SJSA1 (cell line): Measurements from ENCODE around the gene PCDH11X. TPM values are rescaled to one million over a fixed set of nuclear protein-coding genes. Genes with fewer than 3 reads are reported as not detected.
"Not testable (repeated sequence)": the region's sequence is repeated elsewhere in the genome, so short reads cannot be mapped to it uniquely, and the experiment has no call there.

Experiments
- DNase-seq, 2 experiments: peaks; one replicate each; pipeline ENCODE4 v3.0.0-alpha.2; 2015 to 2020; ENCODE audit warnings: low spot score in 2 of 2, low read depth in 1 of 2
- H3K27ac ChIP-seq: fragments of 250-450 bp; sonication (Bioruptor Pico); 2 replicates; pipeline ENCODE4 v1.5.1; 2020; ENCODE audit warnings: mild to moderate bottlenecking, moderate library complexity
- H3K27me3 ChIP-seq: fragments of 250-450 bp; sonication (Bioruptor Pico); replicated peaks from 2 replicates; pipeline ENCODE4 v1.5.1; 2020; ENCODE audit warnings: mild to moderate bottlenecking, moderate library complexity
- H3K36me3 ChIP-seq: fragments of 250-450 bp; sonication (Bioruptor Pico); 2 replicates; pipeline ENCODE4 v1.5.1; 2020; ENCODE audit warnings: mild to moderate bottlenecking
- H3K4me1 ChIP-seq: fragments of 250-450 bp; sonication (Bioruptor Pico); replicated peaks from 2 replicates; pipeline ENCODE4 v1.6.1; 2021; ENCODE audit warnings: mild to moderate bottlenecking
- H3K4me3 ChIP-seq: fragments of 250-450 bp; sonication (Bioruptor Pico); 2 replicates; pipeline ENCODE4 v1.5.1; 2020; ENCODE audit warnings: mild to moderate bottlenecking
- H3K9me3 ChIP-seq: fragments of 250-450 bp; sonication (Bioruptor Pico); replicated peaks from 2 replicates; pipeline ENCODE4 v1.5.1; 2020; ENCODE audit warnings: mild to moderate bottlenecking
- total RNA-seq: library from RNA; depleted of rRNA; stranded (reverse); fragments of >200 nt; shearing (Covaris generic); gene quantifications from 2 replicates; pipeline ENCODE4 v1.2.3, GENCODE V29; 2014; rRNA removed

The PCDH11X gene
- not detected in 2 replicates for total RNA-seq

DNA sequence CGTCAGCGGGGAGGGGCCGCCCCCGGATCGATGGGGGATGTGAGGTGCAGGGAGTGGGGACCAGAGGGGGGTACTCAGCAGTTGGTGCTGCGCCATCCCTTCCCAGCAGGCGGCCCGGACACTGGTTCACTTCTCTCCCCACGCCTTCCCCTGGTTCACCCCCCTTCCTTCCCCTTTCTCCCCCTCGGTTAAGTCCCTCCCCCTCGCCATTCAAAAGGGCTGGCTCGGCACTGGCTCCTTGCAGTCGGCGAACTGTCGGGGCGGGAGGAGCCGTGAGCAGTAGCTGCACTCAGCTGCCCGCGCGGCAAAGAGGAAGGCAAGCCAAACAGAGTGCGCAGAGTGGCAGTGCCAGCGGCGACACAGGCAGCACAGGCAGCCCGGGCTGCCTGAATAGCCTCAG is at the start of gene PCDH11X:
Gene PCDH11X (plus strand): TSS at position 241 of the 400 bp plus-strand sequence. CDS start 56,130 bp downstream, outside the sequence.
- H3K27me3 ChIP-seq, H3K4me3 ChIP-seq, H3K4me1 ChIP-seq, DNase-seq, H3K9me3 ChIP-seq, H3K27ac ChIP-seq, H3K36me3 ChIP-seq: not testable (repeated sequence)

- not testable (repeated sequence) for H3K27ac ChIP-seq, H3K4me1 ChIP-seq, DNase-seq, H3K27me3 ChIP-seq, H3K9me3 ChIP-seq, H3K4me3 ChIP-seq, H3K36me3 ChIP-seq
Observed at GRCh38 chrX:91747446-91747845, 31.7 kb upstream of the PCDH11X start.

DNA sequence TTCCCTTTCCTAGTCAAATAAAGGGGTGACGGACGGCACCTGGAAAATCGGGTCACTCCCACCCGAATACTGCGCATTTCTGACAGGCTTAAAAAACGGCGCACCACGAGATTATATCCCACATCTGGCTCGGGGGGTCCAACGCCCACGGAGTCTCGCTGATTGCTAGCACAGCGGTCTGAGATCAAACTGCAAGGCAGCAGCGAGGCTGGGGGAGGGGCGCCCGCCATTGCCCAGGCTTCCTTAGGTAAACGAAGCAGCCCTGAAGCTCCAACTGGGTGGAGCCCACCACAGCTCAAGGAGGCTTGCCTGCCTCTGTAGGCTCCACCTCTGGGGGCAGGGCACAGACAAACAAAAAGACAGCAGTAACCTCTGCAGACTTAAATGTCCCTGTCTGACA is 26.2 kb upstream of the PCDH11X start:
- not testable (repeated sequence) for H3K9me3 ChIP-seq, H3K4me1 ChIP-seq, DNase-seq

GRCh38 chrX:91770619-91771488 is 8.3 kb upstream of the PCDH11X start:
- H3K9me3 ChIP-seq, H3K27me3 ChIP-seq, H3K27ac ChIP-seq, H3K4me3 ChIP-seq, H3K4me1 ChIP-seq, H3K36me3 ChIP-seq, DNase-seq: not testable (repeated sequence)

More for the DNA sequence above, 26.2 kb upstream of the PCDH11X start:
- H3K27me3 ChIP-seq, H3K4me3 ChIP-seq, H3K27ac ChIP-seq, H3K36me3 ChIP-seq: not testable (repeated sequence)

DNA sequence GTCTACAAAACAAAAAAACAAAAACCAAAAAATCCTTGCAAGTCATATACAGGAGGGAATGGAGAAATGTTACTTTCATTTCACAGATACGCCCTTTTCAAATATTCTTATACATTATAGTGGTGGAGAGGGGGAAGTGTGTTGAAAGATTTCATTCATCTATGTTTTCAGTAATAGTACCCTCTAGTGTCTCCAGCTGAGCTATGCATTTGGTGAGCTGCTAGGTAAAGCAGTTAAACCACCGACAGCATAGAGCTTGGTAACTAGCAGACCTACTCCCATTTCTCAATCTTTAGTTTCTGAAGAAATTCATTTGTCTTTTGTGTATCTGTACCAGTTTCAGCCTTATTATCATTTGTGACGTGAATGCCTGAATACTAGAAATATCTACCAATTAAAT is 5.2 kb upstream of the PCDH11X start:
- H3K27me3 ChIP-seq, DNase-seq, H3K36me3 ChIP-seq, H3K4me1 ChIP-seq, H3K27ac ChIP-seq, H3K9me3 ChIP-seq, H3K4me3 ChIP-seq: not testable (repeated sequence)

GRCh38 chrX:91780008-91780407 is 833 bp downstream of the PCDH11X start:
- not testable (repeated sequence) for H3K4me1 ChIP-seq, H3K36me3 ChIP-seq, H3K4me3 ChIP-seq, H3K27ac ChIP-seq, H3K9me3 ChIP-seq, H3K27me3 ChIP-seq, DNase-seq

GRCh38 chrX:91780698-91781097 is 1.5 kb downstream of the PCDH11X start:
- not testable (repeated sequence) for H3K27ac ChIP-seq, H3K9me3 ChIP-seq, H3K27me3 ChIP-seq, H3K36me3 ChIP-seq, H3K4me3 ChIP-seq, DNase-seq, H3K4me1 ChIP-seq

GRCh38 chrX:91781553-91782298 is 2.6 kb downstream of the PCDH11X start:
- not testable (repeated sequence) for H3K4me3 ChIP-seq, H3K27me3 ChIP-seq, H3K4me1 ChIP-seq, DNase-seq, H3K27ac ChIP-seq, H3K36me3 ChIP-seq, H3K9me3 ChIP-seq

DNA sequence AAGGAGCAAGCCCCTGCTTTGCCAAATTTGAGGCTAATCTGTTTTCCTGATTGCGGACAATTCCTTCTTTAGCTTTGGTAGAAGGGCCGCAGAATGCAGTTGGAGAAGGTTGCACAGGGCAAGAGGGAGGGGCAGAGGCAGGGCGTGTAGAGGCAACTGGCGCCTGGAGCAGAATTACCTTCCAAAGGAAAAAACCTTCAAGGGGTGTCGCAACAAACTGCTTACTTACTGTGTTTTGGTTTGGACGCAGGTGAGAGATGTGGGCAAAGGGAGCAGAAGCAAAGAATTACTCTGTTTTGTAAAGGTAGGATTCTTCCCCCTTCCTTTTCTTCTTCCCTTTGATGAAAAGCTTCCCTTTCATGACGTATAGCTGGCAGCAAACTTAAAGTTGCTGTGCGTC is 3.6 kb downstream of the PCDH11X start:
- H3K9me3 ChIP-seq, DNase-seq, H3K27ac ChIP-seq, H3K4me3 ChIP-seq, H3K4me1 ChIP-seq, H3K36me3 ChIP-seq, H3K27me3 ChIP-seq: not testable (repeated sequence)

GRCh38 chrX:91817537-91817936 is 38.4 kb downstream of the PCDH11X start:
- H3K27ac ChIP-seq, H3K4me3 ChIP-seq, H3K9me3 ChIP-seq, DNase-seq, H3K27me3 ChIP-seq, H3K4me1 ChIP-seq, H3K36me3 ChIP-seq: not testable (repeated sequence)

GRCh38 chrX:91825321-91825720 is 46.1 kb downstream of the PCDH11X start:
- H3K27me3 ChIP-seq, H3K9me3 ChIP-seq, H3K4me1 ChIP-seq, DNase-seq, H3K27ac ChIP-seq, H3K36me3 ChIP-seq, H3K4me3 ChIP-seq: not testable (repeated sequence)
